Heart left ventricle (tissue), 13 donors: Measurements from ENCODE around the gene FOXP2.

ENCODE experiments used
- CTCF ChIP-seq, 12 donors: fragments of 200-600 bp; sonication (generic) in 4 of 12; IDR thresholded peaks; one replicate each; pipeline versions ENCODE4 v1.5.0 to v1.8.0; 2018 to 2022; ENCODE audit warnings: antibody characterized with exemption in 12 of 12, mild to moderate bottlenecking in 5 of 12
- POLR2A ChIP-seq, 2 donors: fragments of 450-650 bp; IDR thresholded peaks; one replicate each; pipeline ENCODE4 v1.6.1; 2017; ENCODE audit warnings: antibody characterized with exemption in 2 of 2, mild to moderate bottlenecking in 2 of 2, moderate library complexity in 2 of 2
- donor health status: ischemic (EF 13 %, LVEDD 7.1; RV severe dilation, severe dysfunction).
- donor health status: DM: no; HTN: yes; CAD: no.
- donor health status: DM: no; HTN: no; CAD: no.
- donor health status: ischemic (EF 25% LVEDD 6.9; RV normal size, moderate dysfunction).
- donor health status: ischemic (EF 25% LVEDD 5.7; RV mildly dilated, moderate dysfunction).
- donor health status: ischemic (EF 35%, LVEDD 5.7; RV mildly dilated, moderate dysfunction).
- donor health status: nonischemic (EF 11% LVEDD 7.7; RV severe dilation, severe dysfunction).
- donor health status: DM: yes; HTN: yes; CAD: no.
- donor health status: PGD.
- donor health status: ischemic (EF 29% LVEDD 5.4; RV normal size, mild dysfunction).
- donor health status: nonischemic (EF 23%, LVEDD 6.1; RV moderate dilation, normal function).

GRCh38 chr7:114460021-114460420 lies 45.4 kb downstream of the FOXP2 start:
- no peak for TF ChIP-seq CTCF (IDR thresholded peaks at IDR 0.05)
- no peak for TF ChIP-seq POLR2A (IDR thresholded peaks at IDR 0.05)
